Suprapubic skin (tissue), 4 donors: ENCODE results near the gene POLR3A. TPM values are rescaled to one million over a fixed set of nuclear protein-coding genes. Genes with fewer than 3 reads are reported as not detected.

Source experiments
- DNase-seq, 2 donors: peaks; one replicate each; pipeline ENCODE4 v3.0.0-alpha.2; 2019; ENCODE audit warnings: low spot score in 2 of 2
- H3K27ac ChIP-seq: fragments of 200-600 bp; sonication (generic); one replicate; pipeline ENCODE4 v1.5.1; 2019
- H3K27me3 ChIP-seq: fragments of 200-600 bp; sonication (generic); one replicate; pipeline ENCODE4 v1.5.1; 2019
- H3K36me3 ChIP-seq: fragments of 200-600 bp; sonication (generic); one replicate; pipeline ENCODE4 v1.5.1; 2019
- H3K4me1 ChIP-seq: fragments of 200-600 bp; sonication (generic); one replicate; pipeline ENCODE4 v1.5.1; 2019
- H3K4me3 ChIP-seq: fragments of 200-600 bp; sonication (generic); one replicate; pipeline ENCODE4 v1.5.1; 2019; ENCODE audit warnings: mild to moderate bottlenecking
- H3K9me3 ChIP-seq: fragments of 200-600 bp; sonication (generic); one replicate; pipeline ENCODE4 v1.5.1; 2019
- CTCF ChIP-seq, 2 donors: fragments of 200-600 bp in 1 of 2; fragments of 450-650 bp in 1 of 2; sonication (generic) in 1 of 2; IDR thresholded peaks; one replicate each; pipeline ENCODE4 v1.5.1; 2016 to 2019; ENCODE audit warnings: antibody characterized with exemption in 2 of 2, mild to moderate bottlenecking in 1 of 2, moderate library complexity in 1 of 2
- EP300 ChIP-seq: sonication (generic); formaldehyde crosslinking; IDR thresholded peaks from one replicate; pipeline ENCODE4 v1.6.1; 2017; ENCODE audit warnings: antibody characterized with exemption
- POLR2A ChIP-seq, 2 donors: fragments of 450-650 bp; IDR thresholded peaks; one replicate each; pipeline ENCODE4 v1.6.1; 2017; ENCODE audit warnings: antibody characterized with exemption in 2 of 2, mild to moderate bottlenecking in 2 of 2, moderate library complexity in 2 of 2
- POLR2AphosphoS5 ChIP-seq, 3 donors: sonication (generic); formaldehyde crosslinking; IDR thresholded peaks; one replicate each; pipeline ENCODE4 v1.6.1; 2017; ENCODE audit warnings: antibody characterized with exemption in 3 of 3
- WGBS: methylation state at CpG from one replicate; pipeline ENCODE4 v1.1.5; 2018; 5-methylcytosine and 5-hydroxymethylcytosine counted together
- total RNA-seq, 4 donors: library from RNA; depleted of rRNA; stranded (reverse); fragments of >200 nt; gene quantifications; one replicate each; pipeline ENCODE4 v1.1.0, GENCODE V29; 2016

Gene POLR3A
- total RNA-seq, 4 donors from 2014 or later = 9.7 to 18.3 (median 12.8) TPM

GRCh38 chr10:77940627-77941026 lies 88.7 kb downstream of the POLR3A start:
- TF ChIP-seq POLR2A (IDR thresholded peaks at IDR 0.05) = no peak
- Histone ChIP-seq H3K36me3 (no peaks in the 10 kb centered on the region), H3K4me1 (peaks cover 28% of the 10 kb centered on the region), H3K4me3 (no peak overlapping the region), H3K27me3 (no peaks in the 10 kb centered on the region), H3K9me3 (no peaks in the 10 kb centered on the region), H3K27ac (no peak overlapping the region)
- WGBS = 44% methylated on average over 3 of the region's 3 CpGs
- no peak for DNase-seq

- TF ChIP-seq EP300 (no peak), POLR2AphosphoS5 (IDR thresholded peaks at IDR 0.05) (no peak), POLR2A (IDR thresholded peaks at IDR 0.05) (no peak), CTCF (IDR thresholded peaks at IDR 0.05) (no peak)
- Histone ChIP-seq H3K36me3 (no peaks in the 10 kb centered on the region), H3K9me3 (no peaks in the 10 kb centered on the region), H3K4me3 (no peak overlapping the region), H3K27ac (no peak overlapping the region), H3K4me1 (peaks cover 28% of the 10 kb centered on the region), H3K27me3 (no peaks in the 10 kb centered on the region)
- no peak for DNase-seq
- 89% methylated on average over 2 of the region's 2 CpGs for WGBS
Observed at GRCh38 chr10:77940225-77940624, 89.1 kb downstream of the POLR3A start.

GRCh38 chr10:77939561-77940001 lies 89.7 kb downstream of the POLR3A start:
- Histone ChIP-seq H3K4me3 (no peak overlapping the region), H3K4me1 (peaks cover 28% of the 10 kb centered on the region), H3K36me3 (no peaks in the 10 kb centered on the region), H3K9me3 (no peaks in the 10 kb centered on the region), H3K27ac (no peak overlapping the region), H3K27me3 (no peaks in the 10 kb centered on the region)
- whole genome bisulfite sequencing = 40% methylated on average over 1 of the region's 3 CpGs
- peak in 1 of 2 donors; percentile 67 for DNase-seq
- TF ChIP-seq CTCF (IDR thresholded peaks at IDR 0.05) (no peak), POLR2AphosphoS5 (IDR thresholded peaks at IDR 0.05) (no peak), EP300 (no peak), POLR2A (IDR thresholded peaks at IDR 0.05) (no peak)

- Histone ChIP-seq H3K4me3 (no peak overlapping the region), H3K36me3 (no peaks in the 10 kb centered on the region), H3K4me1 (peaks cover 17% of the 10 kb centered on the region), H3K9me3 (no peaks in the 10 kb centered on the region), H3K27ac (no peak overlapping the region), H3K27me3 (no peaks in the 10 kb centered on the region)
- WGBS = 43% methylated on average over 3 of the region's 3 CpGs
- no peak for DNase-seq
- TF ChIP-seq POLR2A (IDR thresholded peaks at IDR 0.05) (no peak), EP300 (no peak), POLR2AphosphoS5 (IDR thresholded peaks at IDR 0.05) (no peak), CTCF (IDR thresholded peaks at IDR 0.05) (no peak)
Observed at GRCh38 chr10:77936697-77937567, 92.4 kb downstream of the POLR3A start.

- H3K4me3 ChIP-seq = no peak overlapping the region
- WGBS = 53% methylated on average over 8 of the region's 8 CpGs
- no peak overlapping the region for H3K27ac ChIP-seq
- no peaks in the 10 kb centered on the region for H3K9me3 ChIP-seq
- H3K4me1 ChIP-seq = peaks cover 7% of the 10 kb centered on the region
- no peaks in the 10 kb centered on the region for H3K27me3 ChIP-seq
- TF ChIP-seq POLR2A (IDR thresholded peaks at IDR 0.05) = no peak
- TF ChIP-seq CTCF (IDR thresholded peaks at IDR 0.05) = no peak
- TF ChIP-seq EP300 = no peak
- no peak for TF ChIP-seq POLR2AphosphoS5 (IDR thresholded peaks at IDR 0.05)
- no peak for DNase-seq
- H3K36me3 ChIP-seq = no peaks in the 10 kb centered on the region
Observed at GRCh38 chr10:77932016-77932715, 97.1 kb downstream of the POLR3A start.
